ENCODE data around the gene DYRK1A.

DNA sequence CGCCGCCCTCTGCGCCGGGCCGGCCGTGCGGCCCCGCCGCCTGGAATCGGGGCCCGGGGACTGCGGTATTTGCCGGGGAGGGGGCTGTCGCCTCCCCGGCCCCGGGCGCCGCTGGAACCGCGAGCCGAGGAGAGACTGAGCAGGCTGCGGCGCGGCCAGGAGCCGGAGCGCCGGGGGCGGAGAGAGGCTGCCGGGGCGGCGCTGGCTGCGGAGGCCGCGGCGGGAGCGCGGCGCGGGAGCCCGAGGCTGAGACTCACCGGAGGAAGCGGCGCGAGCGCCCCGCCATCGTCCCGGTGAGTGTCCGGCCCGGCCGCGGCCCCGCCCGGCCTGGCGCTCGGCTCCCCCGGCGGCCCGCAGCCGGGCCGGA, 746 bp downstream of the DYRK1A start:
- no peak for TF ChIP-seq CTCF (IDR thresholded peaks at IDR 0.05)
- TF ChIP-seq EZH2 (IDR thresholded peaks at IDR 0.05) = no peak

Data from neural progenitor cell (in vitro differentiated cells).